Measurements from ENCODE around the gene F2RL1.

The F2RL1 gene

DNA sequence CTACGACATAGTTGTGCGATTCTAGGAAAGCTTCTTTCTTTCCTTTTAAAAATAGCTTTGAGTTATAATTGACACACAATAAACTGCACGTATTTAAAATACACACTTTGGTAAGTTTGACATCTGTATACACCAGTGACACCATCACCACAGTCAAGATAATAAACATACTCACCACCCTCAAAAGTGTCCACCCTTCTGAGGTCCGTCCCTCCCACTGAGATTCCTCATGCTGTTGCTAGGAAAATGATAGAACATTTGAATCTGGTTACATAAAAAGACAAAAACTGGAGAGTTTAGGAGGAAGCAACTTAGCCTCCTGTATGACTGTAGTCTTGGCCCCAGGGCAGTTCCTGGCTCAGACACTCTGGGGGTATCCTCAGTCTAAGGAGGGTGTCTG, 48.2 kb downstream of the F2RL1 start (continued):
- TF ChIP-seq, protein P1, sequence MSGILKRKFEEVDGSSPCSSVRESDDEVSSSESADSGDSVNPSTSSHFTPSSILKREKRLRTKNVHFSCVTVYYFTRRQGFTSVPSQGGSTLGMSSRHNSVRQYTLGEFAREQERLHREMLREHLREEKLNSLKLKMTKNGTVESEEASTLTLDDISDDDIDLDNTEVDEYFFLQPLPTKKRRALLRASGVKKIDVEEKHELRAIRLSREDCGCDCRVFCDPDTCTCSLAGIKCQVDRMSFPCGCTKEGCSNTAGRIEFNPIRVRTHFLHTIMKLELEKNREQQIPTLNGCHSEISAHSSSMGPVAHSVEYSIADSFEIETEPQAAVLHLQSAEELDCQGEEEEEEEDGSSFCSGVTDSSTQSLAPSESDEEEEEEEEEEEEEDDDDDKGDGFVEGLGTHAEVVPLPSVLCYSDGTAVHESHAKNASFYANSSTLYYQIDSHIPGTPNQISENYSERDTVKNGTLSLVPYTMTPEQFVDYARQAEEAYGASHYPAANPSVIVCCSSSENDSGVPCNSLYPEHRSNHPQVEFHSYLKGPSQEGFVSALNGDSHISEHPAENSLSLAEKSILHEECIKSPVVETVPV (CRISPR knock-in tag; IDR thresholded peaks at IDR 0.05) = no peak

DNA sequence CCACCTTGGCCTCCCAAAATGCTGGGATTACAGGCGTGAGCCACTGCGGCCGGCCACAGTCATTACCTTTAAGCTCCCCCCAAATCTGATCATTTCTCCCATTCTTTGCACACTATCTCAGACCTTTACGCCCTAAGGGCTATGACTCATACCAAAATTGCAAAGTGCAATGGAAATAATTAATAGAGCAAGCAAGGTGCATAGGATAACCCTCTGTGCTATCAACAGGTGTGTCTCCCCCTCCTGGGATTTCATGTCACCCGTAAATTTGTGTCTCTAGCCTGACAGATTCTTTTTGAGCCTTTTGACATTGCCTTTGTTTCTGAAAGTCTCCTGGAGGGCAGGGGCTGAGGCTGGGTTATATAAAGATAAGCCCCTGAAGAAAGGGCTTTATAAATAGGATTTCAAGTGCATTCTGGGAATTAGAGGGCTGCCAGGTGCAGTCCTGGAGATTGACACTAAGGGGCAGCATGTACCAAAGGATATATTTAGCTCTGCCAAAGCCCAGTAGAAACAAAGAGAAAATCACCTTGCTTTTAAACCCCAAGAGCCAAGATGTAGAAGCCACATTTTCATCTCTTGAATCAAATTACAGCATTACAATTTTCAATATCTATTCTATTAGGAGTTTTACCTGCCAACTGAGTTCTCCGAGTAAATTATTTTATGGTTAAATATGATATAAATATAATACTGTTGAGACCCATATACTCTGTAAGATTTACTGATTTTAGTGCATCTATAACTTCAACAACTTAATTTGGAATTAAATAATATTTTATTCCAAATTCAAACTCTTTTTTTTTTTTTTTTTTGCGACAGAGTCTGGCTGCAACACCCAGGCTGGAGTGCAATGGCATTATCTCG, 49.2 kb downstream of the F2RL1 start:
- no peak for TF ChIP-seq CSDC2 (CRISPR knock-in tag; IDR thresholded peaks at IDR 0.05)
- TF ChIP-seq, protein P2, sequence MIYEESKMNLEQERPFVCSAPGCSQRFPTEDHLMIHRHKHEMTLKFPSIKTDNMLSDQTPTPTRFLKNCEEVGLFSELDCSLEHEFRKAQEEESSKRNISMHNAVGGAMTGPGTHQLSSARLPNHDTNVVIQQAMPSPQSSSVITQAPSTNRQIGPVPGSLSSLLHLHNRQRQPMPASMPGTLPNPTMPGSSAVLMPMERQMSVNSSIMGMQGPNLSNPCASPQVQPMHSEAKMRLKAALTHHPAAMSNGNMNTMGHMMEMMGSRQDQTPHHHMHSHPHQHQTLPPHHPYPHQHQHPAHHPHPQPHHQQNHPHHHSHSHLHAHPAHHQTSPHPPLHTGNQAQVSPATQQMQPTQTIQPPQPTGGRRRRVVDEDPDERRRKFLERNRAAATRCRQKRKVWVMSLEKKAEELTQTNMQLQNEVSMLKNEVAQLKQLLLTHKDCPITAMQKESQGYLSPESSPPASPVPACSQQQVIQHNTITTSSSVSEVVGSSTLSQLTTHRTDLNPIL (CRISPR knock-in tag; IDR thresholded peaks at IDR 0.05; ENCODE audit: low read depth) = no peak
- TF ChIP-seq ZNF70 (CRISPR knock-in tag; IDR thresholded peaks at IDR 0.05) = no peak
- ATAC-seq = peak; percentile 88

DNA sequence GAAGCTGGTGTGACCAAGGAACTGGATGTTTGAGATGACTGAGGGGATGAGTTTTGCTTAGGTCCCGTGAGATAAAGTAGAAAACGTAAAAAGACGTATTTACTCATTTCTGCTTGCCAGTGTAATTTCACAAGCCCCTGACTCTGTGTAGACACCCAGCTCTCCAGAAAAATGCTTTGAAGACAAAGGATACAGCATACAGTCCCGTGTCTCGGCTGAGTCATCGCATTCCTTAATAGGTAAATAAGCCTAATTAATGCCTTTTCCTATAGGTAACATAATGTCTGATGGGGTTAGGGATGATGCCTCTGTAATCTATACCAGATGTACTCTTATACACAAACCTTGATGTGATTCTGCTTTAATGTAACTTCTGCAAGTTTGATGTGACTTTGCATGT, 51.2 kb downstream of the F2RL1 start:
- TF ChIP-seq ZFP30 (CRISPR knock-in tag; IDR thresholded peaks at IDR 0.05) (no peak), ZFP3 (CRISPR knock-in tag; IDR thresholded peaks at IDR 0.05) (no peak), GLIS3 (CRISPR knock-in tag; IDR thresholded peaks at IDR 0.05) (no peak), SNAI2 (CRISPR knock-in tag; IDR thresholded peaks at IDR 0.05) (no peak), ZC3H10 (CRISPR knock-in tag; IDR thresholded peaks at IDR 0.05) (no peak), RARB (CRISPR knock-in tag; IDR thresholded peaks at IDR 0.05) (no peak), TCF4 (CRISPR knock-in tag; IDR thresholded peaks at IDR 0.05; ENCODE audit: borderline replicate concordance) (no peak), BACH2 (CRISPR knock-in tag; IDR thresholded peaks at IDR 0.05; ENCODE audit: borderline replicate concordance) (no peak), PPARA (CRISPR knock-in tag; IDR thresholded peaks at IDR 0.05; ENCODE audit: borderline replicate concordance) (no peak), ZNF70 (CRISPR knock-in tag; IDR thresholded peaks at IDR 0.05) (no peak), ZNF565 (CRISPR knock-in tag; conservative IDR thresholded peaks at IDR 0.05; ENCODE audit: low read depth) (no peak), CSDC2 (CRISPR knock-in tag; IDR thresholded peaks at IDR 0.05) (no peak), OSR1 (CRISPR knock-in tag; IDR thresholded peaks at IDR 0.05) (no peak)
- TF ChIP-seq, protein P2 (CRISPR knock-in tag; IDR thresholded peaks at IDR 0.05; ENCODE audit: low read depth) = no peak
- TF ChIP-seq, protein P3, sequence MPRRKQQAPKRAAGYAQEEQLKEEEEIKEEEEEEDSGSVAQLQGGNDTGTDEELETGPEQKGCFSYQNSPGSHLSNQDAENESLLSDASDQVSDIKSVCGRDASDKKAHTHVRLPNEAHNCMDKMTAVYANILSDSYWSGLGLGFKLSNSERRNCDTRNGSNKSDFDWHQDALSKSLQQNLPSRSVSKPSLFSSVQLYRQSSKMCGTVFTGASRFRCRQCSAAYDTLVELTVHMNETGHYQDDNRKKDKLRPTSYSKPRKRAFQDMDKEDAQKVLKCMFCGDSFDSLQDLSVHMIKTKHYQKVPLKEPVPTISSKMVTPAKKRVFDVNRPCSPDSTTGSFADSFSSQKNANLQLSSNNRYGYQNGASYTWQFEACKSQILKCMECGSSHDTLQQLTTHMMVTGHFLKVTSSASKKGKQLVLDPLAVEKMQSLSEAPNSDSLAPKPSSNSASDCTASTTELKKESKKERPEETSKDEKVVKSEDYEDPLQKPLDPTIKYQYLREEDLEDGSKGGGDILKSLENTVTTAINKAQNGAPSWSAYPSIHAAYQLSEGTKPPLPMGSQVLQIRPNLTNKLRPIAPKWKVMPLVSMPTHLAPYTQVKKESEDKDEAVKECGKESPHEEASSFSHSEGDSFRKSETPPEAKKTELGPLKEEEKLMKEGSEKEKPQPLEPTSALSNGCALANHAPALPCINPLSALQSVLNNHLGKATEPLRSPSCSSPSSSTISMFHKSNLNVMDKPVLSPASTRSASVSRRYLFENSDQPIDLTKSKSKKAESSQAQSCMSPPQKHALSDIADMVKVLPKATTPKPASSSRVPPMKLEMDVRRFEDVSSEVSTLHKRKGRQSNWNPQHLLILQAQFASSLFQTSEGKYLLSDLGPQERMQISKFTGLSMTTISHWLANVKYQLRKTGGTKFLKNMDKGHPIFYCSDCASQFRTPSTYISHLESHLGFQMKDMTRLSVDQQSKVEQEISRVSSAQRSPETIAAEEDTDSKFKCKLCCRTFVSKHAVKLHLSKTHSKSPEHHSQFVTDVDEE (CRISPR knock-in tag; IDR thresholded peaks at IDR 0.05) = no peak
- TF ChIP-seq, protein P4, sequence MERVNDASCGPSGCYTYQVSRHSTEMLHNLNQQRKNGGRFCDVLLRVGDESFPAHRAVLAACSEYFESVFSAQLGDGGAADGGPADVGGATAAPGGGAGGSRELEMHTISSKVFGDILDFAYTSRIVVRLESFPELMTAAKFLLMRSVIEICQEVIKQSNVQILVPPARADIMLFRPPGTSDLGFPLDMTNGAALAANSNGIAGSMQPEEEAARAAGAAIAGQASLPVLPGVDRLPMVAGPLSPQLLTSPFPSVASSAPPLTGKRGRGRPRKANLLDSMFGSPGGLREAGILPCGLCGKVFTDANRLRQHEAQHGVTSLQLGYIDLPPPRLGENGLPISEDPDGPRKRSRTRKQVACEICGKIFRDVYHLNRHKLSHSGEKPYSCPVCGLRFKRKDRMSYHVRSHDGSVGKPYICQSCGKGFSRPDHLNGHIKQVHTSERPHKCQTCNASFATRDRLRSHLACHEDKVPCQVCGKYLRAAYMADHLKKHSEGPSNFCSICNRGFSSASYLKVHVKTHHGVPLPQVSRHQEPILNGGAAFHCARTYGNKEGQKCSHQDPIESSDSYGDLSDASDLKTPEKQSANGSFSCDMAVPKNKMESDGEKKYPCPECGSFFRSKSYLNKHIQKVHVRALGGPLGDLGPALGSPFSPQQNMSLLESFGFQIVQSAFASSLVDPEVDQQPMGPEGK (CRISPR knock-in tag; IDR thresholded peaks at IDR 0.05; ENCODE audit: borderline replicate concordance) = no peak
- TF ChIP-seq, protein P5, sequence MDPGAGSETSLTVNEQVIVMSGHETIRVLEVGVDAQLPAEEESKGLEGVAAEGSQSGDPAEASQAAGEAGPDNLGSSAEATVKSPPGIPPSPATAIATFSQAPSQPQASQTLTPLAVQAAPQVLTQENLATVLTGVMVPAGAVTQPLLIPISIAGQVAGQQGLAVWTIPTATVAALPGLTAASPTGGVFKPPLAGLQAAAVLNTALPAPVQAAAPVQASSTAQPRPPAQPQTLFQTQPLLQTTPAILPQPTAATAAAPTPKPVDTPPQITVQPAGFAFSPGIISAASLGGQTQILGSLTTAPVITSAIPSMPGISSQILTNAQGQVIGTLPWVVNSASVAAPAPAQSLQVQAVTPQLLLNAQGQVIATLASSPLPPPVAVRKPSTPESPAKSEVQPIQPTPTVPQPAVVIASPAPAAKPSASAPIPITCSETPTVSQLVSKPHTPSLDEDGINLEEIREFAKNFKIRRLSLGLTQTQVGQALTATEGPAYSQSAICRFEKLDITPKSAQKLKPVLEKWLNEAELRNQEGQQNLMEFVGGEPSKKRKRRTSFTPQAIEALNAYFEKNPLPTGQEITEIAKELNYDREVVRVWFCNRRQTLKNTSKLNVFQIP (CRISPR knock-in tag; IDR thresholded peaks at IDR 0.05; ENCODE audit: borderline replicate concordance, low read depth) = no peak
- TF ChIP-seq, protein P1 (CRISPR knock-in tag; IDR thresholded peaks at IDR 0.05) = no peak
- ATAC-seq = peak; percentile 50
